CD1c-positive myeloid dendritic cell (primary cell): Measurements from ENCODE around the gene GCN1.

Experiments
- DNase-seq: peaks from one replicate; pipeline ENCODE4 v3.0.0-alpha.2; 2016; ENCODE audit errors: extremely low spot score

Gene GCN1

DNA sequence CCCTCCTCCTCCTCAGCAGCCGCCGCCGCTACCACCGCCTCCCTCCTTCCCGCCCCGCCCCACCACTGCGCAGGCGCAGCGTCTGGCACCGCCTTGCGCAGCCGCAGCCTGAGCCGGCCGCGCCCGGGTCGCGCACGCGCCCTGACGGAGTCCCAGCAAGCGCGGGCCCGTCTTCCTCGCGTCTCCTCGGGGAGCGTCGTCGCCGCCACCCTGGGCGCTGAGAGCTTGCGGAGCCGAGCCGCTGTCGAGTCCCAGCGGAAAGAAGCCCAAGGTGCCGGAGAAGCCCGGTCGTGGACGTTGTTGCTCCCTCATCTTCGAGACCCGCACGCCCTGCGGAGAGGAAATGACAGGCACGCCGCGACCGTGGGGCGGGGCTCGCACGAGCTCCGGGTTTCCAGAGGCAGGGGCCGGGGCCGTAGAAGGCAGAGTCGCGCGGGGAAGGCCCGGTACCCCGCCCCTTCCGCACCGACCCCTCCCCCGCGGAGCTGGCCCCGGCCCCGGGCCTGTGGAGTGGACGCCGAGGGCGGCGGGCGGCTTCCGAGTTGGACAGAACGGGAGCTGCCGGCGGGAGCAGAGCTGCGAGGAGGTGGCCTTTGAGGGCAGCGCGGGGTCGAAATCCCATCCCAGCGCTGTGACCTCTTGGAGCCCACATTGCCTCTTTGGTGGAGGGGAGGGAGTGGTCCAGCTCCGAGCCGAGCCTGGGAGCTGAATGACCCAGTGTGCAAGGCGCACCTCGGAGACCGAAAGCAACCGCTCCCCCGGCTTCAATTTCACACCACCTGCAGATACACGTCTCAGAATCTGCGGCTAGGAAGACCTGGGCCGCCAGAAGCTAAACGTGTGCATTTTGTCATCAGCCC is 77.5 kb downstream of the GCN1 start:
- peak; percentile 97 for DNase-seq

DNA sequence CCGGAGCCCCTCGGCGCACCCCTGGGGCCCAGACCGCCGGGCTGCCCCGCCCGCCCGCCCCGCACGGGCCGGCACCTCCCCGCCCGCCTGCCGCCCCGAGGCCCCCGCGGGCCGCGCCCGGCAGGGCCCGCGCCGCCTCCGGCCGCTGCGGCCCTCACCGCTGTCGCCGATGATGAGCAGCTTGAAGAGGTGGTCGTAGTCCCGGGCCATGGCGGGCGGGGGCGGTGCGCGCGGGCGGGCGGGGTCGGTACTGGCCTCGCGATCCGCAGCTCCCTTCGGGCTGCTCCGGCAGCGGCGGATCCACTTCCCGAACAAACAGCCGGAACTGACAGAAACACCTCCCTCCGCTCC is 78.1 kb downstream of the GCN1 start, which contains the start of gene RAB35:
RAB35 (minus strand) TSS at position 313 of the 351 bp plus-strand sequence; CDS start at position 210, 103 bp downstream.
- no peak for DNase-seq

DNA sequence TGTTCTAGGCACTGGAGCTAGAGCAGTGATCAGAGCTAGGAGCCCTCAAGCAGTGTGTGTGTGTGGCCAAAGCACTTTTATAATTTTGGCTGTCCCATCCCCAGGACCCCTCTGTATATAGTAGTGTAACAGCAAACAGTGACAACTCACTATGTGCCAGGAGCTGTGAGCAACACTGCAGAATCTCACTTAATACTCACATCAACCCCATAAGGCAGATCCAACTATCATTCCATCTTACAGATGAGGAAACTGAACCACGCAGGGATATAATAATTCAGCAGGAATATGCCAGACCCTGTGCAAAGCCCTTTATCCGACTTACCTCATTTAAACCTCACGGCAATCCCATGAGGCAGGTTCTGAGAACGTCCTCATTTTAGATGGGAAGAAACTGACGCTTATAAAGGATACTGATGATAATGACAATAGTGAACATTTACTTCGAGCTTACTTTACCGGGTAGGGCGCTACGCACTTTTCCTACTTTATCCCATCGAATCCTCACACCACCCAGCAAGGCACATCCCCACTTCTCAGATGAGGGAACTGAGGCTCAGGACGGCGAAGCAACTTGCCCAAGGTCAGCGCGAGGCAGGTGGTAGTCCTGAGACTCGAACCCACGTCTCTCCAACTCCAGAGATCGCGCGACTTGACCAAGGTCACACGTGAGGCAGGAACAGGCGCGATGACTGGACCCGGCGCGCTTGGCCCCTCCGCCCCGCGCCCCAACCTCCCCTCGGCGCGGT is 78.6 kb downstream of the GCN1 start:
- DNase-seq = peak; percentile 43

DNA sequence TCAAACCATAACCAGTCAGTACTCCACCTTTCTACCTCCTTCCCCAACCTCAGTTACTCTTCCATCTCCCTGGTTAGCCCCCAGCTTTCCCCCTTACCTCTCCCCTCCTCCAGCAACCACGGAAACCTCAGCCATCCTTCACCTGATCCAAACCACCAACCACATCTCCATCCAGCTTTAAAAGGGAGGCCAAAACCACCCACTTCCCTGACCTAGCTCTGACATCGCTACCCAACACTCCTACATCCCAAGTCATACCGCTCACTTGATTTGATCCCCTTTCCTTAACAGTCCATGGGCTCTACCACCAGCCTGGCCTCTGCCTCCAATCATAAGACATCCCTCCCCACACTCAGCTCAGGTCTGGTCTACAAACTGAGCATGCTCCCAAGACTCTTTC is 79.4 kb downstream of the GCN1 start:
- no peak for DNase-seq

DNA sequence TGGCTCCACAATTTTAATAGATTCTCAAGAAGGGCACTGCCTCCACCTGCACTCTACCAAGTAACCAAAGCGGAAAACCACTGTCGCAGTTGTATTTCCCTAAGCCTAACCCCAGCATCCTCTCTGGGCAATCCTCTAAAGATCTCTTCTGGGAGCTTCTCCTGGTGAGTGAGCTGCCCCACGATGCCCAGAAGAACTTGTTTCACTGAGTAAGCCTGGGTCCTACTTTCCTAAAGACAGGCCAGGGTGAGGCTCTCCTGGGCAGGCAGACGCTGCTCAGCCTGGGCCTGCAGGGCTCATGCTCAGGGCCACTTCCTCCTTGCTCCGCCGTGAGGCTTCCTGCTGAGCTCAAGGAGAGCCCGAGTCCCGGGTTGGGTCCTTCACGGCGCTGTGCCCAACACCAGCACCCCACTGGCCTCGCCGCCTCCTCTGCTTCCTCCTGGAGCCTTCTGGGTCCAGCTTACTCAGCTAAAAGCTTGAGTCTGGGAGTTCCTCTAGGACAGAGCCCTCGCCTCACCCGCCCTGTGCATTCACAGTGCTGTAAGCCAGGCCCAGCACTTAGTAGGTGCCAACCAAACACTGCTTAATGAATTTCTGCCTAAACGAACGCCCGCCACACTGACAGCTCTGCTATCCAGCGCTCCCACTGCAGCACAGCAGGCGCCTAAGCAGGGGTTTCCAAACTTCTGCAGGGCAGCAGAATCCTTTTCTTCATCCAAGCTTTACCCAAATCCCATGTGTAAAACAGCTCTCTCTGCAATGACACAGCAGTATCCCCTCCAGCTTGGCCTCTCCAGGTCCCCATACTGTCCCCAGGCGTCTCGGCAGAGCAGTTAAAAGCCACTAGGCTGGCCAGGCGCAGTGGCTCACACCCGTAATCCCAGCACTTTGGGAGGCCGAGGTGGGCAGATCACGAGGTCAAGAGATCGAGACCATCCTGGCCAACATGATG is 83.7 kb downstream of the GCN1 start:
- peak; percentile 94 for DNase-seq

DNA sequence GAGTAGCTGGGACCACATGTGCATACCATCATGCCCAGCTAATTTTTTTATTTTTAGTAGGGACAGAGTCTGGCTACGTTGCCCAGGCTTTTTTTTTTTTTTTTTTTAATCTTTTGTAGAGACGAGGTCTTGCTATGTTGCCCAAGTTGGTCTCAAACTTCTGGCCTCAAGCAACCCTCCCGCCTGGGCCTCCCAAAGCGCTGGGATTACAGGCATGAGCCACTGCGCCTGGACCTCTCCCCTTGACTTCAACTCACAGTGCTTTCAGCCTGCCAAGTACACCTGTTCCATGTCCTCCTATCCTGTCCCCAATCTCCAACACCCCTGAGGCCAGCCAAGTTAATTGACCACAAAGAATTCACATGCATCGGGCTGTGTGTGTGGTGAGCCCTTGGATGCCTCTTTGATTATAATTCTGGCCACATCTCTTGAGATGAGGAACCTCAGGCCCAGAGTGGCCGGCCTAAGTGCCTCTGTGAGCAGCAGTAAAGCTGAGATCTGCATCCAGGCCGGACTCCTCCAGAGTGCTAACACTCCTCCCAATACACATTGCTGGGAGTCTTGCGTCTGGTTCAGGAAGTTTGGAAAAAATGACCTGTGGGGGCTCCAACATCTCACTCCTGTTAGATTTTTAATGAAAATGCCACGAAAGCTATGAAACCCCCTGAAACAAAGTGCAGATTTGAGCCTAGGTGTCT is 84.8 kb downstream of the GCN1 start:
- DNase-seq = no peak

DNA sequence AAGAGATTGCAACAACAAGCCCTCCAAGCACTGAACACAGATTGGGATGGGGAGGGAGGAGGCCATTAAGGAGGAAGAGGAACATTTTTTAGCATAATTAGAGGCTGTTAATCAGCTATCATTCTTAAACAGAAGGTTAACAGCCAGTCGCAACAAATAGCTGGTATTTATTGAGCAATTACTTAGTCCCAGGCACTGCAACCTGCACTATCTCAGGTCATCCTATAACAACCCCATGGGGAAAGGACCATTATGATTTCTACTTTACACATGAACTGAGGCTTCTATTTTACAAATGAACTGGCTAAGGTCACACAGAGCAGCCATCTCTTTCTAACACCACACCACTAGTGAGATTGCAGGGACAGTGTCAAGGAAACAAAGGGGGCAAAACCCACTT is 88.4 kb downstream of the GCN1 start:
- no peak for DNase-seq

DNA sequence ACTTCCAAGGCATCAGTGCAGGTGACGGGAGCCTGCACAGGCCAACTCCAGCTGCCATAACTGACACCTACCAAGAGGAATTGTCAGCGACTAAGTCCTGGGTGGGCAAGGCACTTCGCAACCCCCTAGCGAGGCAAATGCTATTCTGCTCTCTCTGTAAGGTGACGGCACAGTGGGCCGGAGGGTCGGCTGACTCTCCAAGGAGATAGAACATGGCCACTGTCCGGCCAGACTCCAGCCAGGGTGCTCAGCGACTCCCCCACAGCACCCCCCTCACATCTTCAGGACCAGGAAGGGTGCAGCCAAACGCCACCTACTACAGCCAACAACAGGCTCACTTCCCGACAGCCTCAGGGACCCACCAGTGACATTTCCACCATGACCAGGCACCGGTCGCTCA is 91.1 kb downstream of the GCN1 start:
- no peak for DNase-seq

DNA sequence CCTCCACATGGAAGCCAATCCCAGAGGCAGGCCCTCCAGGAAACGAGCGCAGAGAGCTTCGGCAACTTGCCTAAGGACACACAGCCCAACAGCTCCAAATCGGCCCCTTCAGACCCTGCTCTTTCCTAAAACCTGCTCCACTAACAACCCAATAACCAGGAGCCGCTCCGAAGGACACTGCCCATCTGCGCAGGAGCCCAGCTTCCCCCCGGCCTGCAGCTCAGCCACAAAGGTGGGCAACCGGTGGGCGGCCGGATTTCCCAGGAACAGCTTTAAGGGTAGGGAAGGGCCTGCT is 91.5 kb downstream of the GCN1 start:
- no peak for DNase-seq

DNA sequence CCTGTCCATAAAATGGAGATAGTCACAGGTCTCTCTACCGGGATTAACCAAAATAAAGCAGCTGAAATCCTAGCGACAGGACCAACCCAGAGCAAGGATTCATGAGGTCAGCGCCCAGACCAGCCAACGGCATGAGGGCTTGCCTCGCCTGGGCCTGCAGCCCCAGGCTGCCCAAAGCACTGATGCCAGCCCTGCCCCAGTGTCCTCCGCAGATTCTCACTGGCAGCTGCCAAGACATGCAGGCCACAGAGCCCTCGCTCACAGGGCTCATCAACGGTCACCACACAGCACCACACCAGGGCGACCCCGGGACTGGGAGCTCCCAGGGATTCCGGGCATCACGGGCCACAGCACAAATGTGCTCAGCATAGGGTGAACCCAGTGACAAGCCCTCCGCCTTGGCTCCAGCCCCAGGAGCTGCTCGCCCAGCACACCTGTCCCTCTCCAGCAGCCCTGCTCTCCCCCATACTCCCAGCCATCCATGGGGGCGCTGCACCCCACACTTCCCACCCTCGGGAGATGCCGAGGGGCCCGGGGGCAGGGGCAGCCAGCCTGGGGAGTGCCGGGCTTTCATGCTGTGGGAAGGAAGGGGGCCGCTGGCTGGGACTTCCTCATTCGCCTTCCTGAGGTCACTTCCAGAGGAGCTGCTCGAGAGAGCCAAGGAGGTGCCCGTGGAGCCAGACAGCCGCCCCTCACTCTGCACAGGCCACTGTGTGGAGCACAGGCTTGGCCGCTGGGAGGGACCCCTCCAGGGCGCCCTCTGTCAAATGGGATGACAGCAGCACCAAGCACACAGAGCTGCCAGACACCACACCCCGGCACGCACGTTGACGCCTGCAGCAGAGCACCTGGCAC is 92.1 kb downstream of the GCN1 start:
- DNase-seq = peak; percentile 35

DNA sequence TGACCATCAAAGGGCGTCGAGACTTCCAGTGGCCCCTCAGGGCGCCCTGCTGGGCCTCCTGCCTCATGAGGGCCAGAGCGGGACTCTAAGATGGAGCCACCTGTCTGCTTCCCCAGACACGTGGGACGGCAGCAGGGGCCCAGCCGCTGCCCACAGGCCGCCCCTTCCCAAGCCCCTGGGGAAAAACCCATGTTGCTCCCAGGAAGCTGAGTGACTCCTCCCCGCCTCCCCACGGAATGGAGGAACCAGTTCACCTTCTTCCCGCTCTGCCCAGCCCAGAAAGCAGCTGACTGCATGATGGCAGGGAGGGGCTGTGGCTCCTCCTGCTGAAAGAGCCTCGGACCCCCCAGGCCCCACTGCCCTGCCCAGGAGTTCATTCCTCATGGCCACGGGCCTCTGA is 92.9 kb downstream of the GCN1 start:
- no peak for DNase-seq

DNA sequence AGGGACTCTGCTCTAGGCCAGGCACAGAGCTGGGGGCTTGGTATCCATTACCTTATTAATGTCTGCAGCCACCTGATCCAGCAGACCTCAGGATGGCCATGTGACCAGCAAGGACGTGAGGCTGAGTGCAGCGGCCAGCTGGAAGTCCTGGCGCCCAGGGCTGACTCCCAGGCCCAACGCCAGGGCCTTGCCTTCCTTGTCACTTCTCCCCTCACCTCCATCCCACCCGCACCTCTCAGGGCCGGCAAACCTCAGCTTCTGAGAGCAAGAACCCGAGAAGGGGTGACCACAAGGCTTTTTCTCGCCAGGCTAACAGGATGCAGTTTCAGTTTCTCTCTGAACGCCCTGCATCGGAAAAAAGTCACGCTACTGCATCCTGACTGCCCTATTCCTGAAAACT is 93.3 kb downstream of the GCN1 start:
- no peak for DNase-seq

DNA sequence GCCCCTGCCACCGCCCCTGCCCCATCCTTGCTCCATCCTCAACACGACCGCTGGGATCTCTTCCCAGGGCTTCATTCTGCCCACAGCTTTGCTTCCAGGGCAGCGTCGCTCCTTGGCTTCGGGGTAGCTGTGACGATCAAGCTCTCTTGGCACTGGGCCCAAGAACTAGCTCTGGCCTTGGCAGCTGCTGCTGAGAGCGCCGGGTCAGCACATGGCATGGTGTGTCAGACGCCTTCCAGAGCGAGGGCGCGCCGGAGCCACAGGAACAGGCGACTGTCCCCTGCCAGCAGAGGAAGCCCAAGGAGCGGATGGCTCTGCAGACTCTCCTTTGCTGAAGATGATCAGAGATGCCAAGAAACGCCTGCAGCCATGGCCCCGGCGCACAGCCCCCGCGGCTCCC is 93.9 kb downstream of the GCN1 start:
- no peak for DNase-seq

DNA sequence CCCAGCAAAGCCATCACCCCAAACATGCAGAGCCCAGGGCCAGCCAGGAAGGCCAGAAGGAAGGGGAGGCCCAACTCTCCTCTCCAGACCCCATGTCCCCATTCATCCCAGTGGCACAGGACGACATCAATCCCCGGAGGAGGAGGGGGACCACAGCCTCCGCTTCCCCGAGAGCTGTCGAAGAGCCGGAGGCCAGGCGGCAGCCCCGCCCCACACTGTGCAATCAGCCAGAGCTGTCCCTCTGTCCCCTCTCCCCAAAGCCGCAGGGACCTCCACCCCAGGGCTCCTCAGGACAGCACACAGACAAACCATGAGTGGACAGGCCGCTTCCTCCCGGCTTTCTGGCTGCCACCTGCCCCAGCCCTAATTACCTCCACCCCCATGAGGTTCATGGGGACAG is 94.8 kb downstream of the GCN1 start:
- no peak for DNase-seq

DNA sequence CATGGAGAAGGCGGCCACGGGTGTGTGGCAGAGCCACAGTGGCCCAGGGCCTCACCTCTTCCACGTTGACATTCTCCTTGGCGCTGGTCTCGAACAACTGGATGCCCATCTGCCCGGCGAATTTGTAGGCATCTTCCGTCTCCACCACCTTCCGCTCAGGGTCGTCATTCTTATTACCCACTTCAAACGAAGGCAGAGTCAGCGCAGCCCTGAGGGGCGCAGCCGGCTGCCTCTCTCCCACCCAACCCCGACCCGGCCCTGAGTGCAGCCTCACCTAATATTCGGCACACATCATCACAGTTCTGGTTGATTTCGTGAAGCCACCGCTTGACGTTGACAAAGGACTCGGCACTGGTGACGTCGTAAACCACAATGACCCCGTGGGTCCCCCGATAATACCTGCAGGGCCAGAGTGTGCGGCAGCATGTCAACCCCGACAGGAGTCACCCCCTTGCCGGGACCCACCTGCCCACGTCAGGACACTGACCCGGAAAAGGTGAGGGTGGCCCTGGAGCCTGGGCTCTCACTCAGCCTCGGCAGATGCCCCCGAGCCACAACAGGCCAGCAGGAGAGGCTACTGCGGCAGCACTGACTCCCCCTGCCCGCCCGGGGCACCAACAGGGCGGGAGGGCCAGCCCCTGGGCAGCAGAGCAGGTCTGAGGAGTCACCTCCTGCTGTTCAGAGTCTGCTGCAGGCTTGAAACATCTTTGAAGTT is 95.6 kb downstream of the GCN1 start:
- no peak for DNase-seq

DNA sequence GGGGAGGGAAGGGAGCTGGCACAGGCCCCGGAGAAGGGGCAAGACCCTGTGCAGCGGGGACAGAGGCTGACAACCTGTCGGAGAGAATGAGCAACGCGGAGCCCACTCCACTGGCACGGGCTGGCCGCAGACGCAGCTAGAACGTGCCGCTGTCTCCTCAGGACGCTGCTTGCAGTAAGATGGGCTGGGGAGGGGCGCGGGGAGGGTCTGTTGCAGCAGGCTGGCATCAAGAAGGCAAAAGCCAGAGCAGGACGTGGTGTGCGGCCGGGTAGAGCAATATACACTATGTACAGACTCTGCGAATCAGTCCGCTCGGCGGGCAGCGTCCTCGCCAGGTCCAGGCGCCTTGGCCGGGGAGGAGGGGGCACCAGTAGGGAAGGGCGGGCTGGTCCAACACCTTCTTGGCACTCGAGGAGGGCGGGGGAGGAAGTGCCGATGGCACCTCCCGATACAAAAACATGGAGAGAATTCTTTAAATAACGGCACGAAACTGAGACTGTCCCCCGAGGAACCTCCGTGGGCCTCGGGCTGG is 97.8 kb downstream of the GCN1 start:
- DNase-seq = no peak

DNA sequence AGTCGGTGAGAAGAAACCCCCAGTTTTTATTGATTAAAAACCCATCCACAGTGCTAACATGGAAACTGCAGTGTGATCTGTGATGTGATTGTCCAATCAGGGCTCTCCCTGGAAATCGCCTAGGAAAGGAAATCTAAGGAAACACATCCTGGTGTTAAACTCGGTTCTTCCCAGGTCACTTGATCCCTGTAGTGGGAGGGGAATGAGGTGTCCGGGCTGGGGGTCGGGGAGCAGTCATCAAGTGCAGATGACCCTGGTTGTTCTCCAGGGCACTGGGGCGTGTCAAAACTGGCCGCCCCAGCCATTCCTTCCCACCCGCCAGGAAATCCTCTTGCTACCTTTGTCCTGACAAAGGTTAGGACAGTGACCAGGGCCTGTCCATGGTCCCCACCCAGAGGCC is 98.8 kb downstream of the GCN1 start:
- no peak for DNase-seq

DNA sequence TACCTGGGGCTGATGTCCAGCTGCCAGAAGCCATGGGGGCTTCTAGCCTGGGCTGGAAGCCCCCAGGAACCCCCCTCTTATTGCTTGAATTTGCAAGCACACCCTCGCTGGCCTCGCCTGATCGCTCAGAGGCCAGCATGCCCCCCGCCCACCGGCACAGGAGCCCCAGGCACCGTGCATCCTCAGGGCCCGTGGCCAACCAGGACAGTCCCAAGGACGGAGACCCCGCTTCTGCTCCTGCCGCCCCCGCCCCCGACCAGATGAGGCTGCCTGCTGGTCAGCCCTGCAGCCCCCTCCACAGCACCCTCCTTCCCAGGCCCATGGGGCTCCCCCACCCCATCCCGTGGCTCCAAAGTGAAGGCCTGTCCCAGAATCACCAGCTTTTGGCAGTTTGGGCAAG is 99.2 kb downstream of the GCN1 start:
- no peak for DNase-seq

DNA sequence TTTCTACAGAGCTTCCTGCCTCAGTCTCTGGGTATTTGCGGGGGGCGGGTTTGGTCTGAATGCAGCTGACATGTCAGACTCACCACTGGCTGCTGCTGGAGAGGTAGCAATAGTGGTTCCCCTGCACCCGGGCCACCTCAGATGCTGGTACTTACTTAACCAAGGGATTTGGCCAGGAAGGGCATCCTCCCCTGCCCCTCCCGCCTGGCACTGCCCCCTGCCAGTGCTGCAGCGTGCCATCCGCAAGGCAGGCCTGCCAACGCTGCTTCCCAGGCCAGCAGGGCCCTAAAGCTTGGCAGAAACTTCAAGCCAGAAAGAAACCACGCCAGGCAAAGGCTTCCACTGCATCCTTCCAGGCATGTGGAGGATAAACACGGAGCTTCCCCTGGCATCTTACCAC is 100.0 kb downstream of the GCN1 start:
- no peak for DNase-seq
